Measurements from ENCODE around the gene LARGE1. TPM values are rescaled to one million over a fixed set of nuclear protein-coding genes. Genes with fewer than 3 reads are reported as not detected.

Gene LARGE1
- total and polyA plus RNA-seq, 2 experiments from 2014 or later = 21.2 to 23.6 TPM

DNA sequence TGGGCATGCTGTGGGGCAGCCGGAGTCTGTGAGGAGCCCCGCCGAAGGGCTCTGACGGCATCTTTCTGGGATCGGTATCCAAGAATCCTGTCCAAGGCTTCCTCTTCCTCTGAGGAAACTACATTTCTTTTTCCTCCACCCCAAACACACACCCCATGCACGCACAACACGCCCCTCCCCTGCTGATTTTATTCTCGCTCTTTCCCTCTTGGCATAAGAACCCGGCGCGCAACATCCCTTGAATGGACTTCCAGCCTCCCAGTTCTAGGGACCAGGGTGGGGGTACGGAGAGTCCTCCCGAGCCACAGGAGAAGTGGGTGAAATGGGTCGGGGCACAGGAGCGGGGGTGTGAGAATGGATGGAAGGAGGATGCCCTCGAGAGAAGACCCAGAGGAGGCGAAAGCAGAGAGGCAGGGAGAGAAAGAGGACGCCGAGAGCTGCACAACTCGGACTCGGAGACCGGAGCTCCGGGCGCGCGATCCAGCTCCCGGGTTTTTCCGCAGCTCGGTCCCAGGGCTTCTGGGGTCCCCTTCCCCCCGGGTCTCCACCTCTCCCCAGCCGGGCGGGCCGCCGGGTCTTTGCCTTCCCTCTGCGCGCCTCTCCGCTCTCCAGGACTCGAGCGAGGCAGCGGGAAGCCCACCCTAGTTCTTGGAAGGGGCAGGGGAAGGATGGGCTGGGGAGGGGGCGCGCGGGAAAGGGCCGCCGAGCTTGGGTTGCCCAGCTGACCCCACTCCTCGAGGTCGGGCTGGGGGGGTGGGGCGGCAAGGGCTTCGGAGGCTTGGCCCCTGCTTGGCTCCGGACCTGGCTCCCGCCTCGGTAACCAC, 1.5 kb upstream of the LARGE1 start:
- Histone ChIP-seq H3K4me3 (peak overlapping the region; percentile 97), H3K36me3 (replicated peaks; ENCODE audit: insufficient read depth, low read depth) (no peaks in the 10 kb centered on the region), H3K27ac (peak overlapping the region; percentile 80), H2AFZ (peak overlapping the region; percentile 100), H3K4me1 (ENCODE audit: insufficient read depth) (peaks cover 9% of the 10 kb centered on the region), H3K79me2 (peaks cover 32% of the 10 kb centered on the region), H4K20me1 (ENCODE audit: insufficient read depth, poor library complexity, severe bottlenecking) (peaks cover 27% of the 10 kb centered on the region), H3K27me3 (peaks cover 3% of the 10 kb centered on the region), H3K9me3 (ENCODE audit: low read depth) (no peaks in the 10 kb centered on the region), H3K9me2 (replicated peaks; ENCODE audit: insufficient read depth) (no peaks in the 10 kb centered on the region), H3K4me2 (peak overlapping the region; percentile 98)
- TF ChIP-seq EZH2 (IDR thresholded peaks at IDR 0.05; ENCODE audit: borderline replicate concordance) (no peak), EZH2phosphoT487 (IDR thresholded peaks at IDR 0.05; ENCODE audit: low read depth, severe bottlenecking, unreplicated experiment) (no peak)
- WGBS (ENCODE audit: low lambda C conversion rate, missing lambda C conversion rate) = 2% methylated on average over 40 of the region's 52 CpGs
- peak; percentile 86 for DNase-seq (ENCODE audit: low spot score)

DNA sequence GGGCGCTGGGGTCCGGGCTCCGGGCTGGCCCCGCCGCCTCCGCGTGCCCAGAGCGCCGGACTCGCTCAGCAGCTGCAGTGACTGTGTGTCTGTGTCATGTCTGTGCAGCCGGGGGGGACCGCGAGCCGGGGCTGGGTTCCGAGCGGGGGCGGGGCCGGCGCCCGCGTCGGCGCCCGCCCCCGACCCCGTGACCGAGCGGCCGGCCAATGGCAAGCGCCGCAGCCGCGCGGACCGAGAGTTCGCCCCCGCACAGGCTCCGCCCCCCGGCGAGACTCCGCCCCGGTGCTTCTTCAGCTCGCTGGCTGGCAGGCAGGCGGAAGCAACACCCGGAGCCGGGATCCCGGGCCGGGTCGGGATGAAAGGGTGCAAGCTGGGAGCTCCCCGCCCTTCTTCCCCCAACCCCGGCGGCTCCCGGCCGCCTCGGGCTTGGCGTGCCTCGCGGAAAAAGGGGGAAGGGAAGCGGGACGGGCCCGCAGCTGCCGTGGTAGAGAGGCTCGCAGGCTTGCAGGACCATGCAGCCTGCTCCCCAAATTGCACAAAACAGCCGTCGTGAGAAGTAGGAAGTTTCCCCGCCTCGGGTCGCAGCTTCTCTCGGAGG, 750 bp upstream of the LARGE1 start:
- H3K4me1 ChIP-seq (ENCODE audit: insufficient read depth) = peaks cover 9% of the 10 kb centered on the region
- peaks cover 39% of the 10 kb centered on the region for H3K79me2 ChIP-seq
- peaks cover 3% of the 10 kb centered on the region for H3K27me3 ChIP-seq
- peak overlapping the region; percentile 100 for H2AFZ ChIP-seq
- no peaks in the 10 kb centered on the region for H3K9me3 ChIP-seq (ENCODE audit: low read depth)
- TF ChIP-seq, protein P1, sequence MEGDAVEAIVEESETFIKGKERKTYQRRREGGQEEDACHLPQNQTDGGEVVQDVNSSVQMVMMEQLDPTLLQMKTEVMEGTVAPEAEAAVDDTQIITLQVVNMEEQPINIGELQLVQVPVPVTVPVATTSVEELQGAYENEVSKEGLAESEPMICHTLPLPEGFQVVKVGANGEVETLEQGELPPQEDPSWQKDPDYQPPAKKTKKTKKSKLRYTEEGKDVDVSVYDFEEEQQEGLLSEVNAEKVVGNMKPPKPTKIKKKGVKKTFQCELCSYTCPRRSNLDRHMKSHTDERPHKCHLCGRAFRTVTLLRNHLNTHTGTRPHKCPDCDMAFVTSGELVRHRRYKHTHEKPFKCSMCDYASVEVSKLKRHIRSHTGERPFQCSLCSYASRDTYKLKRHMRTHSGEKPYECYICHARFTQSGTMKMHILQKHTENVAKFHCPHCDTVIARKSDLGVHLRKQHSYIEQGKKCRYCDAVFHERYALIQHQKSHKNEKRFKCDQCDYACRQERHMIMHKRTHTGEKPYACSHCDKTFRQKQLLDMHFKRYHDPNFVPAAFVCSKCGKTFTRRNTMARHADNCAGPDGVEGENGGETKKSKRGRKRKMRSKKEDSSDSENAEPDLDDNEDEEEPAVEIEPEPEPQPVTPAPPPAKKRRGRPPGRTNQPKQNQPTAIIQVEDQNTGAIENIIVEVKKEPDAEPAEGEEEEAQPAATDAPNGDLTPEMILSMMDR (IDR thresholded peaks at IDR 0.05; ENCODE audit: poor library complexity) = no peak
- TF ChIP-seq EZH2phosphoT487 (IDR thresholded peaks at IDR 0.05; ENCODE audit: low read depth, severe bottlenecking, unreplicated experiment) (no peak), EZH2 (IDR thresholded peaks at IDR 0.05; ENCODE audit: borderline replicate concordance) (no peak)
- no peaks in the 10 kb centered on the region for H3K36me3 ChIP-seq (replicated peaks; ENCODE audit: insufficient read depth, low read depth)
- H3K27ac ChIP-seq = peak overlapping the region; percentile 80
- peak overlapping the region; percentile 97 for H3K4me3 ChIP-seq
- peak; percentile 99 for DNase-seq (ENCODE audit: low spot score)
- H4K20me1 ChIP-seq (ENCODE audit: insufficient read depth, poor library complexity, severe bottlenecking) = peaks cover 32% of the 10 kb centered on the region
- no peaks in the 10 kb centered on the region for H3K9me2 ChIP-seq (replicated peaks; ENCODE audit: insufficient read depth)
- under 1% methylated on average over 26 of the region's 69 CpGs for WGBS (ENCODE audit: low lambda C conversion rate, missing lambda C conversion rate)
- peak overlapping the region; percentile 98 for H3K4me2 ChIP-seq

DNA sequence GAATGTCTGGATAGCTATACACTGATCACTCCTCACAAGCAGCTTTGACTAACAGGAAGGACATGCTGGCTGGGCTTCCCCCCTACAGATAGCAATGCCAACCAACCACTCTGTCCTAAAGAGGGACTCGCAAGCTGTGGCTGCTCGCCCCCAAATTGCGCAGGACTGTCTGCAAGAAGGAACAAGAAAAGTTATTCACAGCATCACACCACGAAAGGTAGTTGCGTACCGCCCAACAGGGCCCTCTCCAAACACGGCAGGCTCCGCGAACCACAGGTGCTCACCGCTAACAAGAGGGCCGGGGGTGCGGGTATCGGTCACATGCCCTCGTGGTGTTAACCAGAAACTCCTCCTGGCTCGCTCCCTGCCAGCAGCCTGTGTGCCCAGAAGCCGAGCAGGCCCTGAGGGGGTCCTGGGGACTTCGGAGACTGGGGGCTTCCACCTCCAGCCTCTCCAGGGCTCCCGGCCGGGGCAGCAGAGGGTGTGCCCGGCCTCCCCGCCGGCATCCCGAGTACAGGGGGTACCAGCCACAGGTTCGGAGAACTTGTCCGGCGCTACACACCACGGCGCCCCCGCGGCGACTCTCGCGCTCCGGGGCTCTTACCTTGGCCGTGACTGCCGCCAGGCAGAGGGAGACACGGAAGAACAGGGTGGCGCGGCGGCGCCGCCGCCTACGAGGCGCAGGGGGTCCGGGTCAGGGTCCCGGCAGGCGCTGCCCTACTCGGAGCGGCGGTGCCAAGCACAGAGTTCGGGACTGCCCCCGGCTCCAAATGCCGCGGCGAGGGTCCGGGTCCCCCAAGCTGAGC, 682 bp downstream of the LARGE1 start:
- Histone ChIP-seq H3K4me1 (ENCODE audit: insufficient read depth) (peaks cover 9% of the 10 kb centered on the region), H2AFZ (peak overlapping the region; percentile 50), H3K9me2 (replicated peaks; ENCODE audit: insufficient read depth) (no peaks in the 10 kb centered on the region), H4K20me1 (ENCODE audit: insufficient read depth, poor library complexity, severe bottlenecking) (peaks cover 40% of the 10 kb centered on the region), H3K79me2 (peaks cover 53% of the 10 kb centered on the region), H3K36me3 (replicated peaks; ENCODE audit: insufficient read depth, low read depth) (no peaks in the 10 kb centered on the region), H3K27ac (peak overlapping the region; percentile 58), H3K4me3 (peak overlapping the region; percentile 71), H3K27me3 (no peaks in the 10 kb centered on the region), H3K4me2 (peak overlapping the region; percentile 94), H3K9me3 (ENCODE audit: low read depth) (no peaks in the 10 kb centered on the region)
- DNase-seq (ENCODE audit: low spot score) = peak; percentile 62
- WGBS (ENCODE audit: low lambda C conversion rate, missing lambda C conversion rate) = 1% methylated on average over 55 of the region's 57 CpGs
- no peak for TF ChIP-seq EZH2 (IDR thresholded peaks at IDR 0.05; ENCODE audit: borderline replicate concordance)
- TF ChIP-seq EZH2phosphoT487 (IDR thresholded peaks at IDR 0.05; ENCODE audit: low read depth, severe bottlenecking, unreplicated experiment) = no peak
- TF ChIP-seq, protein P1 (IDR thresholded peaks at IDR 0.05; ENCODE audit: poor library complexity) = no peak

Data from hepatocyte (in vitro differentiated cells).